Skeletal muscle cell (primary cell): ENCODE measurements around the gene AAK1.
"Not testable (repeated sequence)": the region's sequence is repeated elsewhere in the genome, so short reads cannot be mapped to it uniquely, and the experiment has no call there.

Experiments
- DNase-seq: peaks from one replicate; pipeline ENCODE4 v3.0.0-alpha.2; 2010; ENCODE audit warnings: low read depth
- H3K4me3 ChIP-seq: 2 replicates; pipeline ENCODE4 v1.5.1; 2011; ENCODE audit warnings: low read depth, mild to moderate bottlenecking, control low read depth, low read length, moderate library complexity

Gene AAK1

GRCh38 chr2:69474688-69475087 lies 168.9 kb downstream of the AAK1 start:
- no peak overlapping the region for H3K4me3 ChIP-seq
- no peak for DNase-seq

GRCh38 chr2:69471793-69472192 lies 171.7 kb downstream of the AAK1 start:
- no peak for DNase-seq
- H3K4me3 ChIP-seq = no peak overlapping the region

- DNase-seq = no peak
- no peak overlapping the region for H3K4me3 ChIP-seq
Observed at GRCh38 chr2:69470911-69471310, 172.6 kb downstream of the AAK1 start.

- H3K4me3 ChIP-seq = no peak overlapping the region
- DNase-seq = no peak
Observed at GRCh38 chr2:69469784-69470183, 173.8 kb downstream of the AAK1 start.

GRCh38 chr2:69469375-69469774 lies 174.2 kb downstream of the AAK1 start:
- H3K4me3 ChIP-seq = no peak overlapping the region
- no peak for DNase-seq

- no peak for DNase-seq
- no peak overlapping the region for H3K4me3 ChIP-seq
Observed at GRCh38 chr2:69466728-69467127, 176.8 kb downstream of the AAK1 start.

- no peak for DNase-seq
Observed at GRCh38 chr2:69465513-69466456, 177.8 kb downstream of the AAK1 start.

GRCh38 chr2:69464575-69464974 lies 179.0 kb downstream of the AAK1 start:
- no peak overlapping the region for H3K4me3 ChIP-seq
- DNase-seq = peak; percentile 62

More at GRCh38 chr2:69465513-69466456, 177.8 kb downstream of the AAK1 start:
- no peak overlapping the region for H3K4me3 ChIP-seq

- H3K4me3 ChIP-seq = no peak overlapping the region
- no peak for DNase-seq
Observed at GRCh38 chr2:69462780-69463179, 180.8 kb downstream of the AAK1 start.

- DNase-seq = no peak
- H3K4me3 ChIP-seq = no peak overlapping the region
Observed at GRCh38 chr2:69461404-69461803, 182.1 kb downstream of the AAK1 start.

- no peak for DNase-seq
- no peak overlapping the region for H3K4me3 ChIP-seq
Observed at GRCh38 chr2:69459936-69460335, 183.6 kb downstream of the AAK1 start.

GRCh38 chr2:69456950-69457445 lies 186.5 kb downstream of the AAK1 start:
- no peak for DNase-seq
- no peak overlapping the region for H3K4me3 ChIP-seq

- no peak for DNase-seq
- no peak overlapping the region for H3K4me3 ChIP-seq
Observed at GRCh38 chr2:69456154-69456553, 187.4 kb downstream of the AAK1 start.

GRCh38 chr2:69454976-69455375 lies 188.6 kb downstream of the AAK1 start:
- H3K4me3 ChIP-seq = no peak overlapping the region
- DNase-seq = no peak

GRCh38 chr2:69453475-69454129 lies 189.9 kb downstream of the AAK1 start:
- no peak overlapping the region for H3K4me3 ChIP-seq
- no peak for DNase-seq

GRCh38 chr2:69452687-69453086 lies 190.9 kb downstream of the AAK1 start:
- H3K4me3 ChIP-seq = no peak overlapping the region
- DNase-seq = no peak

GRCh38 chr2:69450735-69451416 lies 192.7 kb downstream of the AAK1 start:
- DNase-seq = no peak
- no peak overlapping the region for H3K4me3 ChIP-seq

- DNase-seq = no peak
- H3K4me3 ChIP-seq = no peak overlapping the region
Observed at GRCh38 chr2:69449906-69450305, 193.6 kb downstream of the AAK1 start.

GRCh38 chr2:69443673-69444072 lies 199.9 kb downstream of the AAK1 start:
- not testable (repeated sequence) for DNase-seq, H3K4me3 ChIP-seq

- not testable (repeated sequence) for H3K4me3 ChIP-seq, DNase-seq
Observed at GRCh38 chr2:69439499-69439898, 204.0 kb downstream of the AAK1 start.
